HepG2 (cell line): ENCODE data around the gene HOXA11. TPM values are rescaled to one million over a fixed set of nuclear protein-coding genes. Genes with fewer than 3 reads are reported as not detected.

ENCODE experiments used
- ATAC-seq: fragments of 200-7000 bp; cut with Tn5 transposase; 3 replicates; pipeline ENCODE4 v1.9.1; 2020; ENCODE audit warnings: mild to moderate bottlenecking, moderate library complexity
- BruUV-seq: library from RNA; stranded (reverse); fragments of 400-500 nt; replicated peaks from 2 replicates; lab custom pipeline; 2021; lab: Mats Ljungman, UMichigan
- CTCF ChIA-PET: fragments of 300-600 bp; formaldehyde crosslinking; extraction: SDS; loops from one replicate; lab custom pipeline; 2021; ENCODE audit warnings: low total read pairs, inconsistent platforms, low intra/inter-chr PET ratio; lab: Yijun Ruan, JAX
- POLR2A ChIA-PET: fragments of 350-600 bp; sonication (Branson Sonifier 250); formaldehyde crosslinking; loops from one replicate; lab custom pipeline; 2020; ENCODE audit warnings: antibody characterized with exemption, inconsistent platforms; lab: Yijun Ruan, JAX
- DNase-seq: peaks from one replicate; pipeline ENCODE4 v3.0.0-alpha.2; 2015; ENCODE audit warnings: low spot score
- FAIRE-seq: peaks from 3 replicates; lab custom pipeline; 2011; peaks lifted over from hg19 to GRCh38; lab: Jason Lieb, UNC
- H2AFZ ChIP-seq: one replicate; pipeline ENCODE4 v1.6.1; 2011; ENCODE audit warnings: low read length, inconsistent platforms
- H3K27ac ChIP-seq: fragments of 300-600 bp; 3 replicates; pipeline ENCODE4 v1.8.0; 2011; ENCODE audit warnings: mixed run types, mild to moderate bottlenecking, mixed read lengths, low read length, inconsistent platforms; ENCODE audit not compliant: insufficient read depth; ENCODE audit errors: extremely low read length
- H3K27me3 ChIP-seq, 2 experiments: fragments of 200-600 bp in 1 of 2; 2 replicates in 1 of 2; 3 replicates in 1 of 2; pipeline versions ENCODE4 v1.6.0 to v1.8.0; 2011; ENCODE audit warnings: low read length in 2 of 2, mild to moderate bottlenecking in 2 of 2, moderate library complexity in 2 of 2, inconsistent platforms in 1 of 2; ENCODE audit not compliant: insufficient read depth in 2 of 2, control insufficient read depth in 1 of 2
- H3K36me3 ChIP-seq, 2 experiments: fragments of 200-600 bp in 1 of 2; replicated peaks in 1 of 2; 2 replicates in 1 of 2; 3 replicates in 1 of 2; pipeline versions ENCODE4 v1.5.1 to v1.8.0; 2011; ENCODE audit warnings: low read length in 2 of 2, inconsistent platforms in 1 of 2; ENCODE audit not compliant: insufficient read depth in 2 of 2, control insufficient read depth in 1 of 2
- H3K4me1 ChIP-seq: 2 replicates; pipeline ENCODE4 v1.5.1; 2012; ENCODE audit warnings: low read length, inconsistent platforms; ENCODE audit not compliant: insufficient read depth
- H3K4me2 ChIP-seq: 2 replicates; pipeline ENCODE4 v1.6.0; 2011; ENCODE audit warnings: low read depth, low read length, inconsistent platforms
- H3K4me3 ChIP-seq, 3 experiments: fragments of 200-600 bp in 1 of 3; sonication (generic), shearing (Covaris generic) in 1 of 3; replicated peaks in 1 of 3; 2 replicates each; pipeline ENCODE4 v1.5.1; 2011 to 2016; ENCODE audit warnings: low read length in 3 of 3, inconsistent platforms in 2 of 3, low read depth in 2 of 3, mild to moderate bottlenecking in 2 of 3, control low read depth in 1 of 3, mixed read lengths in 1 of 3; ENCODE audit not compliant: insufficient read depth in 1 of 3
- H3K79me2 ChIP-seq: one replicate; pipeline ENCODE4 v1.6.1; 2011; ENCODE audit warnings: low read length, inconsistent platforms; ENCODE audit not compliant: insufficient read depth
- H3K9ac ChIP-seq: 2 replicates; pipeline ENCODE4 v1.6.0; 2011; ENCODE audit warnings: mild to moderate bottlenecking, low read depth, low read length, inconsistent platforms; ENCODE audit not compliant: insufficient read depth
- H3K9me3 ChIP-seq: 2 replicates; pipeline ENCODE4 v1.5.1; 2012; ENCODE audit warnings: mild to moderate bottlenecking, low read length
- H4K20me1 ChIP-seq: 2 replicates; pipeline ENCODE4 v1.6.0; 2011; ENCODE audit warnings: inconsistent platforms, mild to moderate bottlenecking, low read length, moderate library complexity; ENCODE audit not compliant: insufficient read depth
- ARNT ChIP-seq: fragments of 450-650 bp; IDR thresholded peaks from 2 replicates; pipeline ENCODE4 v1.6.1; 2017
- DR1 ChIP-seq: sonication (generic); formaldehyde crosslinking; IDR thresholded peaks from 2 replicates; pipeline ENCODE4 v1.8.0; 2021; ENCODE audit warnings: mild to moderate bottlenecking, missing genetic modification reagents, inconsistent platforms
- GTF3A ChIP-seq: sonication (generic); formaldehyde crosslinking; conservative IDR thresholded peaks from 2 replicates; pipeline ENCODE4 v1.4.0; 2020; ENCODE audit warnings: mild to moderate bottlenecking, missing genetic modification reagents
- KAT7 ChIP-seq: IDR thresholded peaks from 2 replicates; pipeline ENCODE4 v1.6.1; 2018; ENCODE audit warnings: borderline replicate concordance, missing compliant biosample characterization
- SETDB1 ChIP-seq: sonication (generic); formaldehyde crosslinking; IDR thresholded peaks from 2 replicates; pipeline ENCODE4 v1.5.1; 2020; ENCODE audit warnings: missing genetic modification reagents, mild to moderate bottlenecking, borderline replicate concordance
- SRF ChIP-seq: IDR thresholded peaks from 2 replicates; pipeline ENCODE4 v1.6.1; 2011; ENCODE audit warnings: mild to moderate bottlenecking, low read depth, low read length, moderate library complexity
- ZFX ChIP-seq: sonication (generic); formaldehyde crosslinking; IDR thresholded peaks from 2 replicates; pipeline ENCODE4 v1.4.0; 2020; ENCODE audit warnings: mild to moderate bottlenecking, low read depth, missing genetic modification reagents, moderate library complexity
- ZNF468 ChIP-seq: sonication (generic); formaldehyde crosslinking; IDR thresholded peaks from 2 replicates; pipeline ENCODE4 v1.8.0; 2022; ENCODE audit warnings: mild to moderate bottlenecking, moderate library complexity, missing genetic modification reagents
- ZNF496 ChIP-seq: sonication (generic); formaldehyde crosslinking; IDR thresholded peaks from 2 replicates; pipeline ENCODE4 v1.8.1; 2023; ENCODE audit warnings: mild to moderate bottlenecking, moderate library complexity, missing genetic modification reagents; ENCODE audit not compliant: insufficient replicate concordance
- WGBS: methylation state at CpG from one replicate; pipeline ENCODE4 v1.1.6; 2017; ENCODE audit warnings: low lambda C conversion rate; 5-methylcytosine and 5-hydroxymethylcytosine counted together
- in situ Hi-C: cut with HindIII; loops from 2 replicates; pipeline ENCODE4 v1.10.0; 2017; ENCODE audit warnings: low pct_unique_long_range_greater_than_20kb; ENCODE audit not compliant: extremely low pct_ligation_motif_present
- intact Hi-C: fragments of 100-400 bp; cut with micrococcal nuclease; formaldehyde crosslinking; loops from one replicate; pipeline ENCODE4 v1.10.0; 2022; ENCODE audit not compliant: unreplicated experiment
- polyA plus RNA-seq, 8 experiments: library from polyadenylated mRNA; depleted of rRNA in 3 of 8; stranded (reverse) in 7 of 8; unstranded in 1 of 8; fragments of >200 nt; fragmentation: Illumina TruSeq in 4 of 8; extraction: Trizol in 4 of 8; gene quantifications; 2 replicates each; pipeline versions ENCODE4 v1.2.1 to v1.2.3, GENCODE V29; 2011 to 2016; ENCODE audit warnings: low read depth in 4 of 8, missing spikeins in 1 of 8, mixed read lengths in 1 of 8; ENCODE audit not compliant: insufficient read depth in 1 of 8
- total RNA-seq, 5 experiments: library from RNA; depleted of rRNA; stranded (reverse); fragments of >200 nt; fragmentation: Illumina TruSeq; extraction: Trizol; gene quantifications; 2 replicates each; pipeline ENCODE4 v1.2.3, GENCODE V29; 2016; ENCODE audit warnings: low read depth in 1 of 5
- TF ChIP-seq, protein P1 (sequence below): sonication (generic); formaldehyde crosslinking; IDR thresholded peaks from 2 replicates; pipeline ENCODE4 v1.4.0; 2020; ENCODE audit warnings: mild to moderate bottlenecking, missing genetic modification reagents

Gene HOXA11
- total and polyA plus RNA-seq, 2 of the 13 experiments (the other 11 are each of a cell fraction or from before 2014, with no cell fraction given) = not detected

GRCh38 chr7:27169658-27170425 lies 15.2 kb downstream of the HOXA11 start:
- H3K9me3 ChIP-seq = no peaks in the 10 kb centered on the region
- 78% methylated on average over 29 of the region's 46 CpGs for WGBS
- no peaks in the 10 kb centered on the region for H4K20me1 ChIP-seq
- FAIRE-seq (no peak), ATAC-seq (no peak)
- H3K79me2 ChIP-seq = no peaks in the 10 kb centered on the region
- no peak overlapping the region for H3K4me3 ChIP-seq
- in situ Hi-C loops = loop anchor here (25.0 kb wide), 1 partner anchor 1083 kb away; no protein-coding TSS in a partner anchor
- CTCF ChIA-PET = no interaction called here
- H3K36me3 ChIP-seq = no peaks in the 10 kb centered on the region
- no peak overlapping the region for H3K4me2 ChIP-seq
- TF ChIP-seq KAT7 (CRISPR knock-in tag) = no peak
- no peak for TF ChIP-seq ARNT
- no peak for TF ChIP-seq ZNF496 (CRISPR knock-in tag)
- TF ChIP-seq SRF = no peak
- TF ChIP-seq, protein P1, sequence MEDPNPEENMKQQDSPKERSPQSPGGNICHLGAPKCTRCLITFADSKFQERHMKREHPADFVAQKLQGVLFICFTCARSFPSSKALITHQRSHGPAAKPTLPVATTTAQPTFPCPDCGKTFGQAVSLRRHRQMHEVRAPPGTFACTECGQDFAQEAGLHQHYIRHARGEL (CRISPR knock-in tag) = no peak
- no peak for TF ChIP-seq SETDB1 (CRISPR knock-in tag)
- no peak for TF ChIP-seq GTF3A (CRISPR knock-in tag)
- TF ChIP-seq DR1 (CRISPR knock-in tag) = no peak
- TF ChIP-seq ZFX = no peak
- TF ChIP-seq ZNF468 (CRISPR knock-in tag) = no peak
- TF ChIP-seq, all 625 proteins: peak for 0
- peaks cover 0 to 57% of the 10 kb centered on the region in 2 experiments for H3K27me3 ChIP-seq
- POLR2A ChIA-PET = no interaction called here
- H3K27ac ChIP-seq = no peak overlapping the region
- no peak overlapping the region for H2AFZ ChIP-seq
- intact Hi-C loops = no loop called here
- no TSS peak for BruUV-seq
- peaks cover 18% of the 10 kb centered on the region for H3K4me1 ChIP-seq
- DNase-seq = no peak
- no peak overlapping the region for H3K9ac ChIP-seq
